Epithelial cell of esophagus (primary cell): ENCODE data around the gene DMAC2.

Source experiments
- DNase-seq: peaks from one replicate; pipeline ENCODE4 v3.0.0; 2010; ENCODE audit warnings: low read depth
- H3K4me3 ChIP-seq: 2 replicates; pipeline ENCODE4 v1.5.1; 2011; ENCODE audit warnings: mild to moderate bottlenecking, low read length, control low read depth
- CTCF ChIP-seq: IDR thresholded peaks from 2 replicates; pipeline ENCODE4 v1.5.1; 2011; ENCODE audit warnings: low read depth, mild to moderate bottlenecking, low read length, control low read depth, inconsistent platforms; ENCODE audit not compliant: insufficient read depth; ENCODE audit errors: missing control alignments

DMAC2 gene

GRCh38 chr19:41403181-41403970 is 36.3 kb downstream of the DMAC2 start:
- H3K4me3 ChIP-seq, result no peak overlapping the region
- no peak for DNase-seq
- TF ChIP-seq CTCF, result no peak

GRCh38 chr19:41402010-41402409 is 37.7 kb downstream of the DMAC2 start:
- TF ChIP-seq CTCF, result no peak
- H3K4me3 ChIP-seq, result no peak overlapping the region
- no peak for DNase-seq

GRCh38 chr19:41401483-41401882 is 38.2 kb downstream of the DMAC2 start:
- H3K4me3 ChIP-seq, result no peak overlapping the region
- no peak for TF ChIP-seq CTCF
- DNase-seq, result no peak

- no peak for TF ChIP-seq CTCF
- no peak overlapping the region for H3K4me3 ChIP-seq
- DNase-seq, result no peak
Observed at GRCh38 chr19:41399525-41399924, 40.2 kb downstream of the DMAC2 start.

GRCh38 chr19:41399091-41399490 is 40.6 kb downstream of the DMAC2 start:
- H3K4me3 ChIP-seq, result peak overlapping the region; percentile 95
- DNase-seq, result no peak

GRCh38 chr19:41398598-41398997 is 41.1 kb downstream of the DMAC2 start:
- TF ChIP-seq CTCF, result no peak
- no peak for DNase-seq
- peak overlapping the region; percentile 95 for H3K4me3 ChIP-seq

More at GRCh38 chr19:41399091-41399490, 40.6 kb downstream of the DMAC2 start:
- TF ChIP-seq CTCF, result no peak

- TF ChIP-seq CTCF, result no peak
- peak overlapping the region; percentile 95 for H3K4me3 ChIP-seq
- DNase-seq, result no peak
Observed at GRCh38 chr19:41398050-41398418, 41.7 kb downstream of the DMAC2 start.
